ENCODE measurements around the gene PPP1R2B.
A peak's percentile ranks its signal among the peaks of the same experiment; 100 is the strongest.

PPP1R2B gene

GRCh38 chr5:156850206-156850751 lies at the start of gene PPP1R2B:
TSS of gene PPP1R2B (plus strand) at chr5:156850295. CDS start at chr5:156850563, 268 bp downstream.
- H3K4me3 ChIP-seq (ENCODE audit: low read length): no peak within 1 kb of the TSS
- peaks cover 2% of the 10 kb centered on the region for H3K9me3 ChIP-seq (ENCODE audit: control insufficient read depth, low read depth, low read length)
- H3K9ac ChIP-seq (ENCODE audit: low read length): no peak within 1 kb of the TSS
- no peaks in the 10 kb centered on the region for H3K36me3 ChIP-seq (ENCODE audit: control insufficient read depth, low read depth, low read length)
- H3K27me3 ChIP-seq (ENCODE audit: control insufficient read depth, insufficient read depth, low read length): no peaks in the 10 kb centered on the region
- no peaks in the 10 kb centered on the region for H3K4me1 ChIP-seq (ENCODE audit: control insufficient read depth, low read depth, low read length)
- no peak within 1 kb of the TSS for H3K27ac ChIP-seq (ENCODE audit: low read length)

- H3K4me1 ChIP-seq (ENCODE audit: control insufficient read depth, low read depth, low read length): peaks cover 64% of the 10 kb centered on the region
- H3K4me3 ChIP-seq (ENCODE audit: low read length): no peak overlapping the region
- H3K9me3 ChIP-seq (ENCODE audit: control insufficient read depth, low read depth, low read length): no peaks in the 10 kb centered on the region
- peak overlapping the region; percentile 43 for H3K27ac ChIP-seq (ENCODE audit: low read length)
- H3K36me3 ChIP-seq (ENCODE audit: control insufficient read depth, low read depth, low read length): no peaks in the 10 kb centered on the region
- no peaks in the 10 kb centered on the region for H3K27me3 ChIP-seq (ENCODE audit: control insufficient read depth, insufficient read depth, low read length)
- peak overlapping the region; percentile 36 for H3K9ac ChIP-seq (ENCODE audit: low read length)
Measured at GRCh38 chr5:156800929-156801328, 49.2 kb upstream of the PPP1R2B start.

GRCh38 chr5:156802501-156802900 lies 47.6 kb upstream of the PPP1R2B start:
- Histone ChIP-seq H3K36me3 (ENCODE audit: control insufficient read depth, low read depth, low read length) (no peaks in the 10 kb centered on the region), H3K27ac (ENCODE audit: low read length) (peak overlapping the region; percentile 69), H3K4me1 (ENCODE audit: control insufficient read depth, low read depth, low read length) (peaks cover 57% of the 10 kb centered on the region), H3K4me3 (ENCODE audit: low read length) (peak overlapping the region; percentile 3), H3K9me3 (ENCODE audit: control insufficient read depth, low read depth, low read length) (no peaks in the 10 kb centered on the region), H3K9ac (ENCODE audit: low read length) (peak overlapping the region; percentile 36), H3K27me3 (ENCODE audit: control insufficient read depth, insufficient read depth, low read length) (no peaks in the 10 kb centered on the region)

GRCh38 chr5:156803404-156803803 lies 46.7 kb upstream of the PPP1R2B start:
- H3K4me1 ChIP-seq (ENCODE audit: control insufficient read depth, low read depth, low read length): peaks cover 55% of the 10 kb centered on the region
- no peaks in the 10 kb centered on the region for H3K9me3 ChIP-seq (ENCODE audit: control insufficient read depth, low read depth, low read length)
- peak overlapping the region; percentile 69 for H3K27ac ChIP-seq (ENCODE audit: low read length)
- H3K36me3 ChIP-seq (ENCODE audit: control insufficient read depth, low read depth, low read length): no peaks in the 10 kb centered on the region
- H3K9ac ChIP-seq (ENCODE audit: low read length): peak overlapping the region; percentile 30
- no peaks in the 10 kb centered on the region for H3K27me3 ChIP-seq (ENCODE audit: control insufficient read depth, insufficient read depth, low read length)
- no peak overlapping the region for H3K4me3 ChIP-seq (ENCODE audit: low read length)

- Histone ChIP-seq H3K27ac (ENCODE audit: low read length) (no peak overlapping the region), H3K4me1 (ENCODE audit: control insufficient read depth, low read depth, low read length) (peaks cover 4% of the 10 kb centered on the region), H3K9ac (ENCODE audit: low read length) (no peak overlapping the region), H3K9me3 (ENCODE audit: control insufficient read depth, low read depth, low read length) (no peaks in the 10 kb centered on the region), H3K4me3 (ENCODE audit: low read length) (no peak overlapping the region), H3K27me3 (ENCODE audit: control insufficient read depth, insufficient read depth, low read length) (no peaks in the 10 kb centered on the region), H3K36me3 (ENCODE audit: control insufficient read depth, low read depth, low read length) (no peaks in the 10 kb centered on the region)
Measured at GRCh38 chr5:156812959-156813358, 37.1 kb upstream of the PPP1R2B start.

GRCh38 chr5:156815988-156816599 lies 34.0 kb upstream of the PPP1R2B start:
- Histone ChIP-seq H3K36me3 (ENCODE audit: control insufficient read depth, low read depth, low read length) (no peaks in the 10 kb centered on the region), H3K4me1 (ENCODE audit: control insufficient read depth, low read depth, low read length) (peaks cover 11% of the 10 kb centered on the region), H3K9me3 (ENCODE audit: control insufficient read depth, low read depth, low read length) (no peaks in the 10 kb centered on the region), H3K9ac (ENCODE audit: low read length) (no peak overlapping the region), H3K27ac (ENCODE audit: low read length) (no peak overlapping the region), H3K27me3 (ENCODE audit: control insufficient read depth, insufficient read depth, low read length) (no peaks in the 10 kb centered on the region), H3K4me3 (ENCODE audit: low read length) (no peak overlapping the region)

GRCh38 chr5:156819537-156819936 lies 30.6 kb upstream of the PPP1R2B start:
- H3K4me3 ChIP-seq (ENCODE audit: low read length): no peak overlapping the region
- H3K27ac ChIP-seq (ENCODE audit: low read length): no peak overlapping the region
- no peak overlapping the region for H3K9ac ChIP-seq (ENCODE audit: low read length)
- H3K27me3 ChIP-seq (ENCODE audit: control insufficient read depth, insufficient read depth, low read length): no peaks in the 10 kb centered on the region
- no peaks in the 10 kb centered on the region for H3K36me3 ChIP-seq (ENCODE audit: control insufficient read depth, low read depth, low read length)
- H3K9me3 ChIP-seq (ENCODE audit: control insufficient read depth, low read depth, low read length): no peaks in the 10 kb centered on the region
- peaks cover 10% of the 10 kb centered on the region for H3K4me1 ChIP-seq (ENCODE audit: control insufficient read depth, low read depth, low read length)

GRCh38 chr5:156819967-156820581 lies 30.0 kb upstream of the PPP1R2B start:
- no peak overlapping the region for H3K9ac ChIP-seq (ENCODE audit: low read length)
- H3K27ac ChIP-seq (ENCODE audit: low read length): no peak overlapping the region
- no peak overlapping the region for H3K4me3 ChIP-seq (ENCODE audit: low read length)
- no peaks in the 10 kb centered on the region for H3K36me3 ChIP-seq (ENCODE audit: control insufficient read depth, low read depth, low read length)
- peaks cover 15% of the 10 kb centered on the region for H3K4me1 ChIP-seq (ENCODE audit: control insufficient read depth, low read depth, low read length)
- H3K27me3 ChIP-seq (ENCODE audit: control insufficient read depth, insufficient read depth, low read length): no peaks in the 10 kb centered on the region
- H3K9me3 ChIP-seq (ENCODE audit: control insufficient read depth, low read depth, low read length): no peaks in the 10 kb centered on the region

- H3K4me1 ChIP-seq (ENCODE audit: control insufficient read depth, low read depth, low read length): peaks cover 17% of the 10 kb centered on the region
- H3K27me3 ChIP-seq (ENCODE audit: control insufficient read depth, insufficient read depth, low read length): no peaks in the 10 kb centered on the region
- H3K27ac ChIP-seq (ENCODE audit: low read length): no peak overlapping the region
- no peaks in the 10 kb centered on the region for H3K9me3 ChIP-seq (ENCODE audit: control insufficient read depth, low read depth, low read length)
- H3K4me3 ChIP-seq (ENCODE audit: low read length): no peak overlapping the region
- H3K36me3 ChIP-seq (ENCODE audit: control insufficient read depth, low read depth, low read length): no peaks in the 10 kb centered on the region
- no peak overlapping the region for H3K9ac ChIP-seq (ENCODE audit: low read length)
Measured at GRCh38 chr5:156824241-156824640, 25.9 kb upstream of the PPP1R2B start.

GRCh38 chr5:156824800-156825199 lies 25.3 kb upstream of the PPP1R2B start:
- Histone ChIP-seq H3K9me3 (ENCODE audit: control insufficient read depth, low read depth, low read length) (no peaks in the 10 kb centered on the region), H3K4me3 (ENCODE audit: low read length) (no peak overlapping the region), H3K27ac (ENCODE audit: low read length) (no peak overlapping the region), H3K9ac (ENCODE audit: low read length) (no peak overlapping the region), H3K36me3 (ENCODE audit: control insufficient read depth, low read depth, low read length) (no peaks in the 10 kb centered on the region), H3K4me1 (ENCODE audit: control insufficient read depth, low read depth, low read length) (peaks cover 17% of the 10 kb centered on the region), H3K27me3 (ENCODE audit: control insufficient read depth, insufficient read depth, low read length) (no peaks in the 10 kb centered on the region)

- Histone ChIP-seq H3K4me1 (ENCODE audit: control insufficient read depth, low read depth, low read length) (peaks cover 11% of the 10 kb centered on the region), H3K27ac (ENCODE audit: low read length) (no peak overlapping the region), H3K4me3 (ENCODE audit: low read length) (no peak overlapping the region)
Measured at GRCh38 chr5:156825688-156826087, 24.4 kb upstream of the PPP1R2B start.

GRCh38 chr5:156826150-156826549 lies 23.9 kb upstream of the PPP1R2B start:
- Histone ChIP-seq H3K4me1 (ENCODE audit: control insufficient read depth, low read depth, low read length) (peaks cover 11% of the 10 kb centered on the region), H3K9ac (ENCODE audit: low read length) (no peak overlapping the region), H3K9me3 (ENCODE audit: control insufficient read depth, low read depth, low read length) (no peaks in the 10 kb centered on the region), H3K4me3 (ENCODE audit: low read length) (no peak overlapping the region), H3K27me3 (ENCODE audit: control insufficient read depth, insufficient read depth, low read length) (no peaks in the 10 kb centered on the region), H3K27ac (ENCODE audit: low read length) (no peak overlapping the region), H3K36me3 (ENCODE audit: control insufficient read depth, low read depth, low read length) (no peaks in the 10 kb centered on the region)

More at GRCh38 chr5:156825688-156826087, 24.4 kb upstream of the PPP1R2B start:
- no peaks in the 10 kb centered on the region for H3K27me3 ChIP-seq (ENCODE audit: control insufficient read depth, insufficient read depth, low read length)
- H3K36me3 ChIP-seq (ENCODE audit: control insufficient read depth, low read depth, low read length): no peaks in the 10 kb centered on the region
- no peak overlapping the region for H3K9ac ChIP-seq (ENCODE audit: low read length)
- no peaks in the 10 kb centered on the region for H3K9me3 ChIP-seq (ENCODE audit: control insufficient read depth, low read depth, low read length)
